ENCODE data around the gene MSMB.

DNA sequence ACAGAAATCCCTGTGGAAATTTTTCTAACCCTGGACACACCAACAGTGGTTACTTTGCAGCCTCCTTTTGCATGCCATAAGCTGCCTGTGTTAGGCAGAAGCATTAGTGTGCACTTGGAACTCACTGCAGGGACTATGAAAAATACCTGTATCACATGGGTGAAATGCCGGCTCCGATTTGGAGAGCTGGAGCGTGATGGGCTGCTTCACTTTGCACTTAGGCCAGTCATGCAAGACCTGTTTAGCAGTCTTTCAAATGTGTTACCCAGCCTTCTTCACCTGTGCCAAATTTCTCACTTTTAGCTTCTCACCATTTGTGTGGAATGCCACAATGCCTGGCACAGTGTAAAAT is 26.9 kb downstream of the MSMB start:
- TF ChIP-seq, protein P1, sequence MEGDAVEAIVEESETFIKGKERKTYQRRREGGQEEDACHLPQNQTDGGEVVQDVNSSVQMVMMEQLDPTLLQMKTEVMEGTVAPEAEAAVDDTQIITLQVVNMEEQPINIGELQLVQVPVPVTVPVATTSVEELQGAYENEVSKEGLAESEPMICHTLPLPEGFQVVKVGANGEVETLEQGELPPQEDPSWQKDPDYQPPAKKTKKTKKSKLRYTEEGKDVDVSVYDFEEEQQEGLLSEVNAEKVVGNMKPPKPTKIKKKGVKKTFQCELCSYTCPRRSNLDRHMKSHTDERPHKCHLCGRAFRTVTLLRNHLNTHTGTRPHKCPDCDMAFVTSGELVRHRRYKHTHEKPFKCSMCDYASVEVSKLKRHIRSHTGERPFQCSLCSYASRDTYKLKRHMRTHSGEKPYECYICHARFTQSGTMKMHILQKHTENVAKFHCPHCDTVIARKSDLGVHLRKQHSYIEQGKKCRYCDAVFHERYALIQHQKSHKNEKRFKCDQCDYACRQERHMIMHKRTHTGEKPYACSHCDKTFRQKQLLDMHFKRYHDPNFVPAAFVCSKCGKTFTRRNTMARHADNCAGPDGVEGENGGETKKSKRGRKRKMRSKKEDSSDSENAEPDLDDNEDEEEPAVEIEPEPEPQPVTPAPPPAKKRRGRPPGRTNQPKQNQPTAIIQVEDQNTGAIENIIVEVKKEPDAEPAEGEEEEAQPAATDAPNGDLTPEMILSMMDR (conservative IDR thresholded peaks at IDR 0.05; ENCODE audit: low read depth, low read length): no peak
- TF ChIP-seq EZH2 (IDR thresholded peaks at IDR 0.05; ENCODE audit: borderline replicate concordance, low read depth, low read length, poor library complexity, severe bottlenecking): no peak

Measured in A673 (cell line).